Fibroblast of skin of left biceps (primary cell): Measurements from ENCODE around the gene CEP350.
"Not testable (repeated sequence)": the region's sequence is repeated elsewhere in the genome, so short reads cannot be mapped to it uniquely, and the experiment has no call there.

ENCODE experiments used
- DNase-seq, 2 experiments: peaks; one replicate each; pipeline ENCODE4 v3.0.0-alpha.2; 2013; ENCODE audit warnings: low read depth in 2 of 2

CEP350 gene

DNA sequence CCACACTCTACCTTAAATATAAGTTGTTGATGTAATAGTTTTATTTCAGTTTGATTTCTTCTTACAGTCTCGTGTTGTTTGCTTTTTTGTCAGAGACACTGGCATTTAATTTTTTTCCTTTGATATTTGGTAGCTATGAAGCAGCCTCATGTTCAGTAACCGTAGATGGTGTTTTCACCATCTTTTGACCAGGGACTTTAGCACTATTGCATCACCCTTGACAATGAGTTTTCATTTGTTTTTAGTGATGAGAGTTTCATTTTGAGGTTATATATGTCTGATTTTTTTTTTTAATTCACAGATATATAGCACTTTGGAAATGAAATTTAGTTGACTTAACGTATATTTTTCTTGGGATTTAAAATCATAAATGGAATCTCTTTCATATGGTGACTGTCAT, 36.2 kb downstream of the CEP350 start:
- DNase-seq = no peak

GRCh38 chr1:179995576-179995975, 41.0 kb downstream of the CEP350 start:
- DNase-seq = peak in 1 of 2 experiments; percentile 11

DNA sequence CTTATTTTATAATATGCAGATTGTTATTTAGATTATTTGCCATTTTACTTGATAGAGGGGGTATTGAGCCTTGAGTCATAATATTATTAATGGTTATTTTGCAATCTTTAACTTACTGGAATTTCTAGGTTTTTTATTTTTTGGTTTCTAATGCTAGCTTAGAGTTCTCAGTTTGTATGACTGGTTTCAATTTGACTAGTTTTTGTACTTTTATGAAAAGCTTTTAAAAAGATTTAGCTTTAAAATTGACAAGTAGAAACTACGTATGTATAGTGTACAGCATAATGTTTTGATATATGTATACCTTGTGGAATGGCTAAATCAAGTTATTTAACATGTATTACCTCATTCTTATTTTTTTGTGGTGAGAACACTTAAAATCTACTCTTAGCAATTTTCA, 41.5 kb downstream of the CEP350 start:
- no peak for DNase-seq

DNA sequence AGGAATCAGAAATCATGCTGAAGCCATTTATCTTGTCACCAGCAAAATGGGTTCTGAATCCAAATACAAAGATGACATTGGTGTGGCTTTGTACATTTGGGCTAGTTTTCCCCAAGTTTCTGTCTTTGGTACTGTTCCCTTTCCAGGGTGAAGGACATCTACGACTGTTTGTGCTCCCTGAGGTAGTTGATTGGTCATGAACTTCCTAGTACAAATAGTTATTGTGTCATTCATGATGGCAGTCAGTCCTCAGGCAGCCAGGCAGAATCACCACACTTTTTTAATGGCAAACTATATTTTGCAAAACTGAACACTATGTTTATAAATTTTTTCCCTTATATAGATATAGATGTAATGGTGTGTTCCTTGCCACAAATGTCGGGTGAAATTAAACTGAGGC, 46.0 kb downstream of the CEP350 start:
- DNase-seq = no peak

DNA sequence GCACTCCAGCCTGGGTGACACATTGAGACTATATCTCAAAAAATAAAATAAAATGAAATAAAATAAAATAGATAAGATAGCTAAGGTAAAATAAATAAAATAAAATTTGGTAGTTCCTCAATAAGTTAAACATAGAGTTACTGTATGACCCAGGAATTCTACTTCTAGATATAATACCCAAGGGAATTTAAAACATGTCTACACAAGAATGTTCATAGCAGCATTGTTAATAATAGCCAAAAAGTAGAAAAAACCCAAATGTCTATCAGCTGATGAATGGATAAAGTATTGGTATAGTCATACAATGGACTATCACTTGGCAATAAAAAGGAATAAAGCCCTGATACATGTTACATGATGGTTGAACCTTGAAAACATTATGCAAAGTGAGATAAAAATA, 47.8 kb downstream of the CEP350 start:
- no peak for DNase-seq

GRCh38 chr1:180003026-180003695, 48.6 kb downstream of the CEP350 start:
- DNase-seq = no peak

DNA sequence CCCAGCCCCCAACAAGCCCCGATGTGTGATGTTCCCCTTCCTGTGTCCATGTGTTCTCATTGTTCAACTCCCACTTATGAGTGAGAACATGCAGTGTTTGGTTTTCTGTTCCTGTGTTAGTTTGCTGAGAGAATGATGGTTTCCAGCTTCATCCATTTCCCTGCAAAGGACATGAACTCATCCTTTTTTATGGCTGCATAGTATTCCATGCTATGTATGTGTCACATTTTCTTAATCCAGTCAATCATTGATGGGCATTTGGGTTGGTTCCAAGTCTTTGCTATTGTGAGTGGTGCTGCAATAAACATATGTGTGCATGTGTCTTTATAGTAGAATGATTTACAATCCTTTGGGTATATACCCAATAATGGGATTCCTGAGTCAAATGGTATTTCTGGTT, 52.2 kb downstream of the CEP350 start:
- not testable (repeated sequence) for DNase-seq

DNA sequence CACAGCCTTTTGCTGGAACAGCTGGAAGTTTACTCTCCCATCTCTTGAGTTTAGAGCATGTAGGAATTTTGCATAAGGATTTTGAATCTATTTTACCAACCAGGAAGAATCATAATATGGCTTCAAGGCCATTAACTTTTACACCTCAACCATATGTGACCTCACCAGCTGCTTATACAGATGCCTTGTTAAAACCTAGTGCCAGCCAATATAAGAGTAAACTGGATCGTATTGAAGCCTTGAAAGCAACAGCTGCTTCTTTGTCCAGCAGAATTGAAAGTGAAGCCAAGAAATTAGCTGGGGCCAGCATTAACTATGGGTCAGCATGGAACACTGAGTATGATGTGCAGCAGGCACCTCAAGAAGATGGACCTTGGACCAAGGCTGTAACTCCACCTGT, 65.4 kb downstream of the CEP350 start:
- no peak for DNase-seq

- no peak for DNase-seq
Measured at GRCh38 chr1:180026556-180026955, 71.9 kb downstream of the CEP350 start.

DNA sequence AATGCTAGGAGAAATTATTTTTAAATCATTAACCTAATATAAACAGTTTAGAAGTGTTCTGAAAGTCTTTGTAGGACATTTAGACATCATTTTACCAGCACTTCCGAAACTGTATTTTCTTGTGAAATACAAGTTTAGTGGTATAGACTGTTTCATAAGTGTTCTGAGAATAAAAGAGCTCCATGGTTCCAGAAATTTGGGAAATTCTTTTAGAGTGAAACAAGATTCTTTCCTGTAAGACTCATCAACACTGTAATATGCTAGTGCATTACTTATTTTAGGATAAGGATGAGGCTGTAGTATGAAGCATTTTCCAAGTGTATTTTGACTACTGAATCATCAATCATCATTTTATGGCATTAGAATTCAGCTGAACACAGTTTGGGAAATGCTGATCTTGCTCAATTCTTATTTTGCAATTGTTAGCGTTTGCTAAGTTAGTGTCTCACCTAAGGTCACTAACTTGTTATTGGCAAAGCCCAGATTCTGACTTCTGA, 73.4 kb downstream of the CEP350 start:
- DNase-seq = peak; percentile 79 to 83

DNA sequence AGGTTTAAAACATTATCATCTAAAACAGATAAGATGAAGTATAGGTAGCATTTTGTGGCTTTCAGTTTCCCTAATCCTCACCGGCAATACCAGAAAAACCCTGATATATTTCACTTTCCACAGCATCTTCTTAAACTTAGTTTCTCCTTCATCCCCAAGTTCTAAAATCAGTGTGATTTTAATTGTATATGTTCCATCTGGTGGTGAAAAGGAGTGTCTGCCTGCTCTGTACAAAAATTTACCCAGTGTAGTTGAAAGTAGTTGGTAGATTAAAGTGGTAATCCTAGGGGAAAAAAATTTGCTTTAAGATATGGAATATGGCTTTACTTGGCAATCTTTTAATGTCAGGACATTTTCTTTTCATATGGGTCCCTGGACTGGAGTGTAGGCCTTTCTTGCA, 74.3 kb downstream of the CEP350 start:
- no peak for DNase-seq

DNA sequence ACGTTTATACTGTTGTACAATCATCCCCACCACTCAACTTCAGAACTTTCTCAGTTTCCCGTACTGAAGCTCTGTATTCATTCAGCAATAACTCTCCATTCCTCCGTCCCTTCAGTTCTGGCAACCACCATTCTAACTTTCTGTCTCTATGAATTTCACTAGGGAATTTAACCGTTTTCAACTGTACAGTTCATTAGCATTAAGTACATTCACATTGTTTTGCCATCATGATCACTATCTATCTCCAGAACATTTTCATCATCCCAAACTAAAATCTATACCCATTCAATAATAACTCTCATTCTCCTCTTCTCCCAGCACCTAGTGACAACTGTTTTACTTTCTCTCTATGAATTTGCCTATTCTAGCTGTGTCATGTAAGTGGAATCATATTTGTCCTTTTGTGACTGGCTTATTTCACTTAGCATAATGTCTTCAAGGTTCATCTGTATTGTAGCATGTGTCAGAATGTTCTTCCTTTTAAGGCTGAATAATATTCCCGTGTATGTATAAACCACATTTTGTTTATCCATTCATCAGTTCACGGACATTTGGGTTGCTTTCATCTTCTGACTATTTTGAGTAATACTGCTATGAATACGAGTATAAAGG, 75.0 kb downstream of the CEP350 start:
- no peak for DNase-seq

- DNase-seq = no peak
Measured at GRCh38 chr1:180031664-180032063, 77.1 kb downstream of the CEP350 start.

GRCh38 chr1:180033390-180033789, 78.8 kb downstream of the CEP350 start:
- no peak for DNase-seq

GRCh38 chr1:180040034-180040433, 85.4 kb downstream of the CEP350 start:
- DNase-seq = no peak

DNA sequence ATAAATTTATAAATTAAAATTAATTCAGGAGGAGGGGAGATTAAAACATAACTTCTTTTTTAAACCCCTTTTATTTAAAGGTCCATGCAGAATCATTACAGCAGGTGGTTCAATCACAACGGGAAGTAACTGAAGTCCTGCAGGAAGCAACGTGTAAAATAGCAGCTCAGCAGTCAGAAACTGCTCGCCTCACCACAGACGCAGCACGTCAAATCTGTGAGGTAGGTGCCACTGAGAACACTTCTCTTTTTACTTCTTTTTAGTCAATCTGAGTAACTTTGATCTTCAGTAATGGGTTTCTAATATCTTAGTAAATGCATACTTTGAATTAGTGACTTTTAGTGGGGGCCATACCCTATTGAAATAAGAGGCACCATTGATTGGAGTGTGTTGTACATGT, 87.0 kb downstream of the CEP350 start:
- DNase-seq = no peak

GRCh38 chr1:180042988-180043622, 88.5 kb downstream of the CEP350 start:
- DNase-seq = no peak

GRCh38 chr1:180043785-180044184, 89.2 kb downstream of the CEP350 start:
- DNase-seq = no peak

DNA sequence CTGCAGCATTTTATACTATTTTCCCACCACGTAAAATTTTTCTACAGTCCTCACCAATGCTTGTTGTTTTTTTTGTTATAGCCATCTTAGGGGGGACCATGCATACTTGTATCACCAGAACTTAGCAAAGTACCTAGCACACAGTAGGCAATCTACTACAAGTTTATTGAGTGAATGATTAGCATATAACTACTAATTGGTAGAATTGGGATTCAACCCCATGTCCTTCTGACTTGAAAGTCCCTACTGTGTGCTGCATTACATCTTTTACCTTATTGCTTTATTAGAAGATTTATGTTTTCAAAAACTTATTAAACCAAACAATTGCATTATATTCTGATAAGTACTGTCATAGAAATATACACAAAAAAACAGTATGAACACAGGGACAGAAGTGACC, 92.1 kb downstream of the CEP350 start:
- no peak for DNase-seq

GRCh38 chr1:180053594-180054567, 99.3 kb downstream of the CEP350 start:
- no peak for DNase-seq

DNA sequence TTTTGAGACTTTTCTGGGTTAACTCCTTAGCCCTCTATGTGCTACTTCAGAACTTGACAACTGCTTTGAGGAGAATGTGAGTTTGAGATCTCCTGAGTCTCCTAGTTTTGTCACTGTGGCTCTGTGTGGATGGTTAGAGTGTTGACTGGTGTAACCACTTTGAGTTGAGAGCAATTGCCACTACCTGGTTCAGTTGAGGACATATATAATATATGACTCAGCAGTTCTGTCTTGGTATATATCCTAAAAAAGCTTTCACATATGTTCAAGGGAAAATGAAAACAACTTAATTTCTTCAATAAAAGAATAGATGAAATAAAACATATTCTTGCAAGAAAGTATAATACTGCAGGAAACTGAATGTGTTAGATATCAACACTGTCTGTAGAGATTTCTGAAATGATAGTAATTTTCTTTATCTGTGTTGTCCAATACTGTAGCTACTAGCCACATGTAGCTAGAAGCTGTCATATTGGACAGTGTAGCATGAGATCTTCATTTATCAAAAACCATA, 103.3 kb downstream of the CEP350 start:
- DNase-seq = no peak

- DNase-seq = no peak
Measured at GRCh38 chr1:180061019-180061418, 106.4 kb downstream of the CEP350 start.
